HEK293T (cell line): ENCODE data around the gene GALNT2.

Source experiments
- ARNT ChIP-seq: fragments of 450-650 bp; IDR thresholded peaks from 2 replicates; pipeline ENCODE4 v1.6.1; 2017; ENCODE audit warnings: mild to moderate bottlenecking
- BHLHE40 ChIP-seq: fragments of 450-650 bp; IDR thresholded peaks from 2 replicates; pipeline ENCODE4 v1.6.1; 2016; ENCODE audit warnings: mild to moderate bottlenecking, moderate library complexity, borderline replicate concordance
- CTBP1 ChIP-seq: fragments of 450-650 bp; IDR thresholded peaks from 2 replicates; pipeline ENCODE4 v1.6.1; 2016; ENCODE audit warnings: borderline replicate concordance
- ELF4 ChIP-seq: fragments of 450-650 bp; IDR thresholded peaks from 2 replicates; pipeline ENCODE4 v1.6.1; 2017; ENCODE audit warnings: antibody characterized with exemption
- FOXA1 ChIP-seq: fragments of 450-650 bp; IDR thresholded peaks from 2 replicates; pipeline ENCODE4 v1.6.1; 2016; ENCODE audit warnings: mild to moderate bottlenecking
- FOXK2 ChIP-seq: fragments of 450-650 bp; IDR thresholded peaks from 2 replicates; pipeline ENCODE4 v1.6.1; 2016; ENCODE audit warnings: mild to moderate bottlenecking
- FOXM1 ChIP-seq: fragments of 450-650 bp; IDR thresholded peaks from 2 replicates; pipeline ENCODE4 v1.6.1; 2017; ENCODE audit warnings: mild to moderate bottlenecking, borderline replicate concordance
- HDGF ChIP-seq: fragments of 450-650 bp; IDR thresholded peaks from 2 replicates; pipeline ENCODE4 v1.6.1; 2017; ENCODE audit warnings: antibody characterized with exemption, borderline replicate concordance
- LEF1 ChIP-seq: fragments of 450-650 bp; IDR thresholded peaks from 2 replicates; pipeline ENCODE4 v1.6.1; 2017; ENCODE audit warnings: mild to moderate bottlenecking, borderline replicate concordance
- NFRKB ChIP-seq: fragments of 450-650 bp; IDR thresholded peaks from 2 replicates; pipeline ENCODE4 v1.6.1; 2016; ENCODE audit warnings: mild to moderate bottlenecking, moderate library complexity
- SP1 ChIP-seq: fragments of 450-650 bp; IDR thresholded peaks from 2 replicates; pipeline ENCODE4 v1.6.1; 2017
- SUZ12 ChIP-seq: fragments of 450-650 bp; IDR thresholded peaks from 2 replicates; pipeline ENCODE4 v1.6.1; 2016; ENCODE audit warnings: mild to moderate bottlenecking
- TARDBP ChIP-seq: fragments of 450-650 bp; IDR thresholded peaks from 2 replicates; pipeline ENCODE4 v1.6.1; 2016
- ZNF384 ChIP-seq: fragments of 450-650 bp; IDR thresholded peaks from 2 replicates; pipeline ENCODE4 v1.6.1; 2016

DNA sequence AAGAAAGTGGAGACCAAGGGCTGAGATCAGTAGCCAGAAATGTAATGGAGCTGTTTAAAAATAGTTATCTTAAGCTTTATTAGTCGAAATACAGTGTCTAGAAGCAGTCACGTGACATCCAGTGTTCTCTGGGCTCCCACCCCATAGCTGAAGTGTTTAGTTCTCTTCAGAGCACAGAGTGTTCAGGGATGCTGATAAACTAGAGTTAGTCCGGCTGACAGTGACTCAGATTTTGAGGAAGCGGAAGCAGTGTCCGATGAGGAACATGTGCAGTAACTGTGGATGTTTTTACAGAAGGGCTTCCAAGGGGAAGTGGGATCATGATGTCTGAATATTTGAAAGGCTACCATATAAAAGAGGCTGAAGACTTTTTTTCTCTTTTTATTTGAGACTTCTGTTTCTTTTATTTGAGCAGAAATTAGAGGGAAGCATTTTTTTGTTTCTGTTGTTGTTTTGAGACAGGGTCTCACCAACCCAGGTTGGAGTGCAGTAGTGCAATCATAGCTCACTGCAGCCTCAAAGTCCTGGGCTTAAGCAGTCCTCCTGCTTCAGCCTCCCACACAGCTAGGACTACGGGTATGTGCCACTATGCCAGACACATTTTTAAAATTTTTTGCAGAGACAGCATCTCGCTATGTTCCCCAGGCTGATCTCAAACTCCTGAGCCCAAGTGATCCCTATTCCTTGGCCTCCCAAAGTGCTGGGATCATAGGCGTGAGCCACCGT is 124.2 kb downstream of the GALNT2 start:
- no peak for TF ChIP-seq FOXM1
- TF ChIP-seq NFRKB = no peak
- TF ChIP-seq SUZ12 = no peak
- TF ChIP-seq SP1 = no peak
- TF ChIP-seq LEF1 = no peak
- no peak for TF ChIP-seq ELF4
- no peak for TF ChIP-seq ZNF384
- no peak for TF ChIP-seq BHLHE40
- no peak for TF ChIP-seq TARDBP
- TF ChIP-seq HDGF = no peak
- TF ChIP-seq FOXA1 = no peak
- TF ChIP-seq FOXK2 = no peak
- no peak for TF ChIP-seq ARNT
- no peak for TF ChIP-seq CTBP1
